ENCODE measurements around the gene B4GALNT4.
"Not testable (repeated sequence)": the region's sequence is repeated elsewhere in the genome, so short reads cannot be mapped to it uniquely, and the experiment has no call there.

B4GALNT4 gene

DNA sequence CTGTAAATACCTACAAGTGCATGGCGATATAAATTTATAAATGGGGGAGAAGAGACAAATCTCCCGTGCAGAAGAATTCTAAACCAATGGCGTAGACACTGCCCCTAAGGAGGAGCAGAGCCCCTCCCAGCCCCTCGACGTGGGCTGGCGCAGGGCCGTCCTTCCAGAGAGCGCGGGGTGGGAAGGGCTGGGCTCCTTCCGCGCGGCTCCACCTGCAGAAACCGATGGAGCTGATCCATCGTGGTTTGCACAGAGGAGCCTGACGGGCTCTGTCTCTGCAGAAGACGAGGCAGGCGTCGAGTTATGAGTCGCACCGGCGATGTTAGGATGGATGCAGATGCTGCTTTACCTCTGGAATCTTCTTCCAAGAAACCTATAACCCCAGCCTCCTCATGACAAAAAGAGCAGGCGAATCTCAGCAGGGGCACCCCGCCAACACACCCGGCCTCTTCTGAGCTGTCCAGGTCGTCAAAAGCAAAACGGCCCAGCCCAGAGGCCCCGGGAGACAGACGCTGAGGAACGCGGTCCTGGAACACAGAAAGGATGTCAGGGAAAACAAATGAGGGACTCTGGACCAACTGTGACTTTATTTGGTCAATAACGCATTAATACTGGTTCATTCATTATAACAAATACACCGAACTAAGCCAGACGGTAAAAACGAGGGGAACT, 11.0 kb upstream of the B4GALNT4 start:
- DNase-seq (ENCODE audit: low read depth): no peak

DNA sequence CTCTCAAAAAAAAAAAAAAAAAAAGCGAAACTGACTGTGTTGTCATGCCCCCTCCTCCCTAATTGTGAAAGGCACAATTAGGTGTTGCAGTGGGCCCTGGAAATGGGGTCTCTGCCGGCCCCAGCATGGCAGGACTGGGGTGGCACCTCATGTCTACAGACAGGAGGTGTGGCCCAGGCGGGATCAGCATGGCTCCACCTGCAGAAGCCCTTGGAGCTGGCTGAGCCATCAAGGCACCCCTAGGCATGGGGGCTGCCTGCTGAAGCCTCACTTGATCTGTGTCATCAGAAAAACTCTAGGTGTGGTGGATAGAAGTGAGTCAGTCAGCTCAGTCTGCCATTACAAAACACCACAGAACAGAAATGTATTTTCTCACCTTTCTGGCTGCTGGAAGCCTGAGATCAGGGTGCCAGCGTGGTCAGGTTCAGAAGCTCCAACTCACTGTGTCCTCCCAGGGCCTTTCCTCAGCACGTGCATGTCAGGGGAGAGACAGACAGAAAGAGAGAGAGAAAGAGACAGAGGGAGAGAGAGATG, 10.1 kb upstream of the B4GALNT4 start:
- no peak for DNase-seq (ENCODE audit: low read depth)

DNA sequence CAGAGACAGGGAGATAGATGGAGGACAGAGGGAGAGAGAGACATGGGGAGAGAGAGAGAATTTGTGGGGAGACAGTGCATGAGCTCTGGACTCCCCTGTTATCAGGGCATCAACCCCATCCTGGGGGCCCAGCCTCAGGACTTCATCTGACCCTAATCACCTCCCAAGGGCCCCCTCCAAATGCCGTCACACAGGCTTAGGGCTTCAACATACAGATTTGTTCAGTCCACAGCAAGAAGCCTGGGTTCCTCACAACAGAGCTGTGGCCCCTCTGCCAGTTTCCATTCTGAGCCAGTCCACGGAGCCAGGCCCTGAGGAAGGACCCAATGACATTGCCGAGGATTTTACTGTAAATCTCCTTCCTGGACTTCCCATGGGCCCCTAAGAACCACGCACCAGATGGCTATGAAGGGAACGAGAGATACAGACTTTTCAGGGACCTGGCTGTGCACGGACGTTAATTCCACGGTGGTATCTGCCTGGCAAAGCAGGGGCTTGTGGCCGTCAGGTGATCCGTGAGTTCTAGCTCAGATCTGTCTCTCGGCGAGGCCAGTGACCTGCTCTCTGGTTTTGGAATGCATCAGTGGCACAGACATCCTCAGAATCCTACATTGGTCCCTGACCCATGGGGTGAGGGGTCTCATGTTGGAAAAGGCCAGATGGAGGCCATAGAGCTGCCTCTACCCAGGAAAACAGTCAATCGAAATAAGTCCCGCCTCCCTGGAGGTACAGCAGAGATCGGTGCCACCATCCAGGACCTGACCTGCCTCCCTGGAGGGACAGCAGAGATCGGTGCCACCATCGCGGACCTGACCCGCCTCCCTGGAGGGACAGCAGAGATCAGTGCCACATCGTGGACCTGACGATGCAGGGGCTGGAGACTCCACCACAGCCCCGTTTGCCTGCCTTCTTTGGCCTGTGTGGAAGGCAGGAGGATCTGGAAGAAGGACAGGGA, 8.7 kb upstream of the B4GALNT4 start:
- DNase-seq (ENCODE audit: low read depth): no peak

- DNase-seq (ENCODE audit: low read depth): no peak
These were observed 6.5 kb upstream of the B4GALNT4 start for GRCh38 chr11:362642-363442.

GRCh38 chr11:363443-363805, 5.9 kb upstream of the B4GALNT4 start:
- DNase-seq (ENCODE audit: low read depth): not testable (repeated sequence)

- no peak for DNase-seq (ENCODE audit: low read depth)
These were observed 5.1 kb upstream of the B4GALNT4 start for GRCh38 chr11:363948-364761.

DNA sequence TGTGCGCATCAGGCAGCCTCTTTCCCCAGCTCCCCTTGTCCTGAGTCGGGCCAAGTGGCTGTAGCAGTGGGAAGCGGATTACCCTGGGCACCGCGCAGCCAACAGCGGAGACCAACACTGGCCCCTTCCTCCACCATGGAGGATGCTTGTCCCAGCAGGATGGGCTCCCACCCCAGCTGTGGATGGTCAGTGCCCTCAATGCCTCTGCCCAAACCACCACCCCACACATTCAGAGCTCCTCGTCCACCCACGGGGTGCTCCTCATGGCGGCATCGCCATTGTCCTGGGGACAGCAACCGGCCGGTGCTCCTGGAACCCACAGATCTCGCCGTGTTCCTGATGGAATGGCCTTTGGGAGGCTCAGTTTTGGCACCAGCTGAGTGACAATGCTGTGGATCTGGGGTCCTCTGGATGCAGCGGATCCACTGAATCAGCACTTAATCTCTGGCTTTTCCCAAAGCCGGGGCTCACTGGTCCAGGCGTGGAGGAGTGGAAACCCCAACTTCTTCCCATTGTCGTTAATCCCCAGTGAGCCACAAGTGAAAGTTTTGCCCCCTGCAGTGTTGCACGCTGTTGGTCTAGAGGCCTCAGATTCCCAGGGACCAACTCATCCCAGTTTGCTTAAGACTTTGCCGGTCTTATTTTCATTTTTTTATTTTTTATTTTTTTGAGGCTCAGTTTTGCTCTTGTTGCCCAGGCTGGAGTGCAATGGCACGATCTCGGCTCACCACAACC, 4.1 kb upstream of the B4GALNT4 start:
- DNase-seq (ENCODE audit: low read depth): no peak

GRCh38 chr11:365831-366230, 3.5 kb upstream of the B4GALNT4 start:
- DNase-seq (ENCODE audit: low read depth): no peak

GRCh38 chr11:367956-368413, 1.3 kb upstream of the B4GALNT4 start:
- DNase-seq (ENCODE audit: low read depth): no peak

GRCh38 chr11:368414-369335, 624 bp upstream of the B4GALNT4 start:
- DNase-seq (ENCODE audit: low read depth): no peak

DNA sequence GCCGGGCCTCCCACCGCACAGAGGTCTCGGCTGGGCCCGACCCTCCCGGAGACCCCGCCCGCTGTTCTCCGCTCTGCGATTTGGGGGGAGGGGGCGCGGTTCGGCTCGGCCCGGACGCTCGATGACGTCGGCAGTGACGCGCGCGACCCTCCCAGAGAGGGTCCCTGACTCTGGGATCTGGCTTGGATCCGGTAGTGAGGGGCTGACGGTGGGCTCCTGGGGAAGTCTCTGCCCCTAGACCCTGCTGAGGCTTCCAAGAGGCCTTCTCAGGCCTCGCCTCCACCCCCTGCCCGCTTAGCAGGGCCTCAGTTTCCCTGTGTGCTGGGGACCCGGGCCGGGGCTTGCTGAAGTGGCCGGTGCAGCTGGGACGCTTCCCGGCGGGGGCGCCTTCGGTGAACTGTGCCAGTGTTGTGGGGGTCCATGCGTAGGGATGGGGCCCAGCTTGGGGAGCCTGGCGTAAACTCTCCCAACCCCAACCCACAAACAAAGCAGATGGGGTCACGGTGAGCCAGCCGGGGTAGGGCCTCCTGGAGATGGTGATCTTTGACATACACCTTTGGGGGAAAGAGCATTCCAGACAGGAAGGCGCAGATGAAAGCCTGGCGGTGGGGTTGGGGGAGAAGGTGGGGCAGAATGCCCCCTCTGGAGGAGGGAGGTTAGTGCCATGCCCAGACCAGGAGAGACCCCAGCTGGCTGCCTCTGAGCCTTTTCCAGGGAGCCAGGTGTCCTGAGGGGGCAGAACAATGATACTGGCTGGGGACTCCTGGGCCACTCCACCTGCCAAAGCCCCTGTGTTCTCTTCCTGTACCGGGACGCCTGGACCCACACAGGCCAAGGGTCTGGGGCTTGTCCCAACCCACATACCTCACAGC, 1.0 kb downstream of the B4GALNT4 start:
- DNase-seq (ENCODE audit: low read depth): no peak

- DNase-seq (ENCODE audit: low read depth): no peak
These were observed 1.8 kb downstream of the B4GALNT4 start for GRCh38 chr11:371051-371450.

DNA sequence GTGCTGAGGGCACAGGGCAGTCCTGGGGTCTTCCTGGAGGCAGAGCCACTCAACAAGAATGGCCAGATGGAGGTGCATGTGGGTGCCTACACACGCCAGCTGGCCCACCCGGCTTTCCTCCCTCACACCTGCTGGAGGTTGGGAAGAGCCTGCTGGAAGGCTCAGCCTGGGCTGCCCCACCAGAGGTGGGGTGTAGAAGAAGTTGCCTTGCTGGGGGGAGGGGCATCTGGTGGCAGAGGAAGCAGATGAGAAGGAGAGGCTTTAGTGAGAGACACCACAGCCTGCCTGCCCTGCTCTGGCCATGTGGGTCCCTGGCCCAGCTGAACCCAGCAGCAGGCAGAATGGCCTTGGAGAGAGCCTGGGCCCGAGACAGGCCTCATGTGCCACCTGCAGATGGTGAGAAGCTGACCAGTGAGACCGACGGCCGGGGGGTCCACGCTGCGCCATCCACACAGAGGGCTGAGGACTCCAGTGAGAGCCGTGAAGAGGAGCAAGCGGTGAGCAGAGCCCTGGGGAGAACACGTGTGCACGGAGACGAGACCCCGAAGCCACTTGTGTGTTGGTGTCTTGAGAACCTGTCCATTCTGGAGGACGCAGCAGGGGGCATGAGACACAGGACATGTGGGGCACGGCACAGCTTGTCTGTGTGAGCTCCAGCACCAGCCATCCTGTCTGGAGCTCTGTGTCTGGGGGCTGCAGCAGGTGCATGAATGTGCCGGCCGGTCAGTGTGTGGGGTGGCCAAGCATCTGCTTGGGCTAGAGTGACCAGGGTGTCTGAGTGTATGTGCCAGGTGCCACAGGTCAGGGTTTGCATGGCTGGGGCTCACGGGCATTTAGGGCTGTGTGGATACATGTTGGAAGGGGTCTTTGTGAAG, 2.7 kb downstream of the B4GALNT4 start:
- DNase-seq (ENCODE audit: low read depth): no peak

DNA sequence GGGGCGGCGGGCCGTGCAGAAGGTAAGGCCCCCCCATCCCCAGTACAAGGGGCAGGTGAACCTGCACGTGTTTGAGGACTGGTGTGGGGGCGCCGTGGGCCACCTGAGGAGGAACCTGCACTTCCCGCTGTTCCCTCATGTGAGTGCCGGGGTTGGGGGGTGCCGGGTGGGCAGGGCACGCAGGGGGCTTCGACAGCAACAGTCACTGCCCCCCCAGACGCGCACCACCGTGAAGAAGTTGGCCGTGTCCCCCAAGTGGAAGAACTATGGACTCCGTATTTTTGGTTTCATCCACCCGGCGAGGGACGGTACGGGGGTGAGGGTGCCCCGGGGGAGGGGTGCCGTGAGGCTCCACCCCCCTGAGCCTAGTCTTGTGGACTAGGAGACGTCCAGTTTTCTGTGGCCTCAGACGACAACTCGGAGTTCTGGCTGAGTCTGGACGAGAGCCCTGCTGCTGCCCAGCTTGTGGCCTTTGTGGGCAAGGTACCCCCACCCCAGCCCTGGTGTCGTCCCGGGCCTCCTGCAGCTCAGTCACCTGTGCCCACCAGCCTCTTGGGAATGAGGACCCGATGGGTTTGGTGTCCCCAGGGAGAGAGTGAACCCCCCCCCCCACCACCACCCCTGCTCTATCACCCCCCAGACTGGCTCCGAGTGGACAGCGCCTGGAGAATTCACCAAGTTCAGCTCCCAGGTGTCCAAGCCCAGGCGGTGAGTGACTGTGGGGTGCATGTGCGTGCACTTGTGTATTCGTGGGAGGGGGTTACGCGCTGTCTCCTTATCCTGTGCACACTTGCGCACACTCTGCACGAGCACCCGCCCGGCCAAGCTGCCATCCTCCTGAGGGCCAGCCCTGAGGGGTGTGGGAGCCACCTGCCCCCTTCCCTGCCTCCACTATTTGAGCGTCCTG, 3.8 kb downstream of the B4GALNT4 start:
- DNase-seq (ENCODE audit: low read depth): no peak

- DNase-seq (ENCODE audit: low read depth): no peak
These were observed 4.6 kb downstream of the B4GALNT4 start for GRCh38 chr11:373716-374551.
